HG02759 (cell line): ENCODE measurements around the gene ASB12.

Experiments used
- ATAC-seq: cut with Tn5 transposase; IDR thresholded peaks from one replicate; pipeline ENCODE4 v1.9.1; 2021; ENCODE audit warnings: mild to moderate bottlenecking, moderate library complexity; ENCODE audit not compliant: unreplicated experiment

The ASB12 gene

DNA sequence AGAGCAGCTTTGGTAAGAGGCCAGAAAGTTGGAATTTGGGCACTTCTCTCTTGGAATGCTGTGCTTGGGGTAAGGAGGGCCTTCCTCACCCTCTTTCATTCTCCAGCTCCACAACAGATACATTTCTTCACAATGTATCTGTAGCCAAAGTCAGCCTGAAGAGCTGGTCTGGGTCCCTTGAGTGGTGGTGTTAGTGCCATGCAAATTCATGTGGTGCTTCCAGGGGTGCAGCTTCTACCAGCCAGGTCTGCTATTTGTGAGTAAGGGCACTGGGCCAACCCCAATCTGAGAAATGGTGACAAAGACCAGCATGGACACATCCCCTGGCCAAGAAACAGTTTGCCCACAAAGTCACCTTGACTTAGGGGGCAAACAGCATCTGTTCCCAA is 42.7 kb downstream of the ASB12 start:
- ATAC-seq, result no peak

DNA sequence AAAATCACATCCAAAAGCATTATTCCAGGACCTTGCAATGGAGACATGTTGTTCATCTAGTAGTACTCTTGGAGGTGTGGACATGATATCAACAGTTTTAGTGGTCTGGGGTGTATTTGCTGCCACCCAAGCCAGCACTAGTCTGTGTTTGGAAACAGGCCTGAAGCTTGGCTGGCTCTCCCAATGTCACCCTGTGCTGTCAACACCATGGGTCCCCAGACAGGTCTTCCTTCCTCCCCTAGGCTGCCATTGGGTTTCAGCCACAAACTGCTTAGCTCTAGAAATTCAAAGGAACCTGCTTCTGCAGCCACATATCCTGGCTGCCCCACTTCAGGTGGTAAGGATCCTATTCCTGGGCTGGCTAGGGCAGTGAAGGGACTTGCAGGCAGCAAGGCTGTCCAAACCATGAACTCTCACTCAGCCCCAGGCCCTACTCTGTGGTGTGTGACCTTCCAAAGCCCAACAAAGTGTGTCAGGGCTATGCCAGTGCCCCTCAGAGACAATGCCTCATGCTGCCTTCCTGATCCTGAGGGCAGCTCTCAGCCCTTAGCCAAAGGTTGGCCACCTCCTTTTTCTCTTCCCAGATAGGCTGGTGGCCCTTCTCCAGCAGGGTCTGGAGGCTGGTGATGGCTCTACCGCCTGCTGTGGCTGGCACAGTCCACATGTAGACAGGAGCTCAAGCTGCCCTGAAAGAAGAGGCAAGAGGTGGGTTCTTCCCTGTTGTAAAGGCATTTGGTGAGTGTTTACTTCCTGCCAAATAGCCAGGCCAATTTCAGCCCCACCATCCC is 43.2 kb downstream of the ASB12 start:
- ATAC-seq, result no peak

DNA sequence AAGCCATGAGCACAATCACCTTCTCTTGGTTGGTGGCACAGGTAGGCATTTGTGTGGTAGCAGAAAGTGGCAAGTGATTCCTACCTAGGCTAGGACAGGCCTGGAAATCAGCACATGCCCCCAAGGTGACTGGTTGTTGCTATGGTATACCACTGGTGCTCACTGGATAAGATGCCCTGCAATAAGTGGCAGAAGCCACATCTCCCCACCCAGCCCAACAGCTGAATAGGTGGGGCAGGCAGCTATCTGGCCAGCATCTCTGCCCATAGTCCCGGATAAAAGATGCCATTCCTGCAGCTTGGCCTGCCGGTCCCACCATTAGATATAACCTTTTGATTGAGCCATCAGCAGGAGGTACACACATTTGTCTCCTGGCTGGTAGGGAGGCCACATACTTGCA is 46.0 kb downstream of the ASB12 start:
- no peak for ATAC-seq

DNA sequence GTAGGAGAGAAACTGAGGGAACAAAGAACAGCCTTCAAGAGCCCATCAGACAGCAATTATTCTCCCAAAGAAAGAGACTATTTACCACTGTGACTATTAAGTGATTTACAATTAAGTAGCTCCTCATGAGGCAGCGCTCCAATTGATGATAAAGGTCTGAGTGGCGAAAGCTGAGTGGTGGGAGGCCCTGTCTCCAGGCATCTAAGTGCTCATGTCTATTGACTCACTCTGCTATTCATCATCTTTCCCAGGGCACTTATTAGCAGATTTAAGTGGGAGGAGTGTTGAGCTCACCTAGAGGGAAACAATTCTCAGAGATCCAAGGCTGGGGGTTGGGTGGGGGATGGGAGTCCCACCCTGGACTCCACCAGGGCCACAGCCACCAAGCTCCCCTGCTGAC is 48.2 kb downstream of the ASB12 start:
- ATAC-seq, result no peak

DNA sequence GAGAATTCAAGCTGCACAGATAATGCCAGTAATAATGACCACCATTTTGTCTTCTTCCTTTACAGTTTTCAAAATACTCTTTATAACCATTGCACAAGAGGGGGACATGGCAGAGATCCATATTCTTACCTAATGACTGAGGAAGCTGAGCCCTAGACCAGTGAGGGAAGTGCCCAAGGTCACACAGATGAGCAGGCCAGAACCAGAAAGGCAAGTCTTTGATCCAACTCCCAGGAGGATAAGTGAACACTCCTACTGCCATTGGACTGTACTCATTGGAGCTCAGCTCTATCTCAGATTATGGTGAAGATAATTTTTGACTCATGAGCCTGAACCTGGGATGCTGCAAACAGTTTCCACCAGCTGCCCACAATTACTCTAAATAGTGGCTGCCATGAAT is 53.5 kb downstream of the ASB12 start:
- ATAC-seq, result no peak
